Fibroblast of pulmonary artery (primary cell): Measurements from ENCODE around the gene ADAMTSL3.
"Not testable (repeated sequence)": the region's sequence is repeated elsewhere in the genome, so short reads cannot be mapped to it uniquely, and the experiment has no call there.

ENCODE experiments used
- DNase-seq: peaks from one replicate; pipeline ENCODE4 v3.0.0-alpha.2; 2010; ENCODE audit warnings: low read depth
- H3K4me3 ChIP-seq: replicated peaks from 2 replicates; pipeline ENCODE4 v1.5.1; 2011; ENCODE audit warnings: low read depth, mild to moderate bottlenecking, control low read depth, low read length, moderate library complexity
- TF ChIP-seq, protein P1 (sequence below): IDR thresholded peaks from 2 replicates; pipeline ENCODE4 v1.5.1; 2011; ENCODE audit warnings: mild to moderate bottlenecking, control low read depth, low read length, inconsistent platforms; ENCODE audit errors: missing control alignments

The ADAMTSL3 gene

DNA sequence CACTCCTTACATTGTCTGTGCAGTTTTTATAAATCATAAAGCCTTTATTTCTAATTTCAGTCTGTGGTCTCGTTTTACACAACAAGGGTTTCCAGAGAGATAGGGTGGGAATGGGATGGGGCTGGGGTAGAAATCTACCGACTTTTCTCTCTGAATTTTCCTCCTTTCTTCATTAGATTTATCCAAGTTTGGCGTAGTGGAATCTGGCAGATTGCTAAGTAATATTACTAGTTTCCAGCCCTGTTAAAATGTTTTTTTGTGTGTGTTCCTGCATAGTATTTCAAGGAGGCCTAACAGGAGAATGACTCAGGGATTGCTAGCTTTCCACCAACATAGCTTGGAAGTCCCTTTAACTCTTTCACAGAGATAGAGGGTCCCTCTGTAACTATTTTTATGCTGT, 396.2 kb downstream of the ADAMTSL3 start:
- DNase-seq, result no peak
- TF ChIP-seq, protein P1, sequence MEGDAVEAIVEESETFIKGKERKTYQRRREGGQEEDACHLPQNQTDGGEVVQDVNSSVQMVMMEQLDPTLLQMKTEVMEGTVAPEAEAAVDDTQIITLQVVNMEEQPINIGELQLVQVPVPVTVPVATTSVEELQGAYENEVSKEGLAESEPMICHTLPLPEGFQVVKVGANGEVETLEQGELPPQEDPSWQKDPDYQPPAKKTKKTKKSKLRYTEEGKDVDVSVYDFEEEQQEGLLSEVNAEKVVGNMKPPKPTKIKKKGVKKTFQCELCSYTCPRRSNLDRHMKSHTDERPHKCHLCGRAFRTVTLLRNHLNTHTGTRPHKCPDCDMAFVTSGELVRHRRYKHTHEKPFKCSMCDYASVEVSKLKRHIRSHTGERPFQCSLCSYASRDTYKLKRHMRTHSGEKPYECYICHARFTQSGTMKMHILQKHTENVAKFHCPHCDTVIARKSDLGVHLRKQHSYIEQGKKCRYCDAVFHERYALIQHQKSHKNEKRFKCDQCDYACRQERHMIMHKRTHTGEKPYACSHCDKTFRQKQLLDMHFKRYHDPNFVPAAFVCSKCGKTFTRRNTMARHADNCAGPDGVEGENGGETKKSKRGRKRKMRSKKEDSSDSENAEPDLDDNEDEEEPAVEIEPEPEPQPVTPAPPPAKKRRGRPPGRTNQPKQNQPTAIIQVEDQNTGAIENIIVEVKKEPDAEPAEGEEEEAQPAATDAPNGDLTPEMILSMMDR, result no peak
- no peak overlapping the region for H3K4me3 ChIP-seq

DNA sequence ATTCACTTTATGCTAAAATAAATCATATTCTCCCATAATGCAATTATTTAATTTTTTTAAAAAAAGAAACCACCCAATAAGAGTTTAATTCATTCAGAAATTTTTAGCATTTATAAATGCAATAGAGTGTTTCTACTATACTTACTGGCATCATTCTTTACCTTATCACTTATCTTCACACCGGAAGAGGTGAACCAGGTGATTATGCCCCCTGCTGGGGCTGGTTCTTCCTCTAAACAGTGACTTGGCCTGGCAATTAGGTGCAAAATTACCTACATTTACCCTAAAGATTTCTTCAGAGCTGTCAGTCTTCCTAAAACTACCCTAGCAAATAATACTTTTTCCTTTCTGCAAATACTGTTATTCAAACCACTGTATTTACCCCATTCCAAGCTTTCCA, 397.2 kb downstream of the ADAMTSL3 start:
- not testable (repeated sequence) for DNase-seq, H3K4me3 ChIP-seq

- DNase-seq, H3K4me3 ChIP-seq: not testable (repeated sequence)
Measured at GRCh38 chr15:84054544-84054943, 400.6 kb downstream of the ADAMTSL3 start.

- no peak for DNase-seq
- TF ChIP-seq, protein P1, result no peak
Measured at GRCh38 chr15:84057714-84058331, 403.9 kb downstream of the ADAMTSL3 start.

GRCh38 chr15:84063674-84064073, 409.8 kb downstream of the ADAMTSL3 start:
- H3K4me3 ChIP-seq, DNase-seq: not testable (repeated sequence)

More at GRCh38 chr15:84057714-84058331, 403.9 kb downstream of the ADAMTSL3 start:
- no peak overlapping the region for H3K4me3 ChIP-seq

DNA sequence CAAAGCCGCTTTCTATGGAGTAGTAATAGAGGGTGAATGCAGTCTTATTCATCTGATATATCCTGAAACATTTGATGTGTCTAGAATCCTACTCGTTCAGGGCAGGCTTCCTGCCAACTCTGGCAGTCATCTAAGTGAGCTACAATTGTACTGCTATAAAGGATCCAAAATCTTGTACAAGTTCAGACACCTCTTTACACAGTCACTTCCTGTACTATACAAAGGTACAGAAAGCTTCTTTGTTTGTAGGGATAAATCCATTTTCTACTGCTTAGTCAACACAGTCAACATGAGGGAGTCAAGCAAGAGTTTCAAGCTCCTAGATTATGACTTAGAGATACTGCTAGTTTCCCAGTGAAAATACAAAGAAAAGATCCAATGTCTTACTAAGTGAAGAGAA, 414.8 kb downstream of the ADAMTSL3 start:
- peak; percentile 6 for DNase-seq
- H3K4me3 ChIP-seq, result not testable (repeated sequence)

DNA sequence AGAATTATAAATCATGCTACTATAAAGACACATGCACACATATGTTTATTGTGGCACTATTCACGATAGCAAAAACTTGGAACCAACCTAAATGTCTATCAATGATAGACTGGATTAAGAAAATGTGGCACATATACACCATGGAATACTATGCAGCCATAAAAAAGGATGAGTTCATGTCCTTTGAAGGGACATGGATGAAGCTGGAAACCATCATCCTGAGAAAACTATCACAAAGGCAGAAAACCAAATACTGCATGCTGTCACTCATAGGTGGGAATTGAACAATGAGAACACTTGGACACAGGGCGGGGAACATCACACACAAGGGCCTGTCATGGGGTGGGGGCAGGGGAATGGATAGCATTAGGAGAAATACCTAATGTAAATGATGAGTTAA, 424.1 kb downstream of the ADAMTSL3 start:
- not testable (repeated sequence) for DNase-seq, H3K4me3 ChIP-seq

DNA sequence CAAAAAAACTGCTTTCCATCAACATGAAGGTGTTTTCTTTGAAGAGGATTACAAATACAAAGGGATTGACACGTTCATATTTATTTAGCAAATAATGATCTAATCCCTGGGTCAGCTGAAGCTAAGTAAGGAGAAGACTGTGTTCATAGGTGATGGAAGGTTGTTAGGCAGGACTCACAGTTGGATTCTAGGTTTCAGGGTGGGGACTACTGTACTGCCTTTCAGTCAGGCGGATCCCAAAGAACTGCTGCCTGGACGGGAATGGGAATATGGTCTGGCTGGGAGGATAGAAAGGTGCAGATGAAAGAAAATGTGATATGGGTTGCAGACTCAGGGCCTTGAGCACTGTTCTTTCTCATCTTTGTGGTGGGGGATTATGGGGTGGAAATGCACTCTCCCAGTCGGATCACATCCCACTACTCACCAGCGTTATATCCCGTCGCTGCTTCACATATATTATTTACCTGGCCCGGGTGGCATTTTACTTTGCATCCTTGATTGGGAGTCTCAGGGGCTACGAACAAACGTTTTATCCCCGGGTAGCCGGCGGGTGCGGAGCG, 425.5 kb downstream of the ADAMTSL3 start:
- not testable (repeated sequence) for DNase-seq, H3K4me3 ChIP-seq

GRCh38 chr15:84079885-84080777, 426.2 kb downstream of the ADAMTSL3 start:
- peak; percentile 12 for DNase-seq
- peak overlapping the region; percentile 42 for H3K4me3 ChIP-seq
- TF ChIP-seq, protein P1, result no peak

DNA sequence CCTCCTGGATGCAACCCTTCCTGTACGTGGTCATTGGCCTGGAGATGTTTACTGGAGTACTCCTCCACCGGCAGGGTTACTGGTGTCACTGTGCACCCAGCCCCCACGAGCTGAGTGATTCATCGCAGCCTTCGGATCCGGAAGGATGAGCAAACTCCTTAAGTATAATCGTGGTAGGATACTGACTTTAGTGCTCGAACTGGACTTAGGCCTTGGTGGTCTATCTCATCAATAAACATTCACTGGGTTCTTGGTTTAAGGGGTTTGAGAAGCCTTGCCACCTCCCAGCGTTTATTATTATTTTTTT, 426.8 kb downstream of the ADAMTSL3 start:
- H3K4me3 ChIP-seq, DNase-seq: not testable (repeated sequence)
